Inflammatory macrophage (primary cell): ENCODE measurements around the gene NDRG4.
"Not testable (repeated sequence)": the region's sequence is repeated elsewhere in the genome, so short reads cannot be mapped to it uniquely, and the experiment has no call there.

Source experiments
- DNase-seq, 2 donors: peaks; one replicate each; pipeline ENCODE4 v3.0.0-alpha.2; 2020 to 2022

Gene NDRG4

DNA sequence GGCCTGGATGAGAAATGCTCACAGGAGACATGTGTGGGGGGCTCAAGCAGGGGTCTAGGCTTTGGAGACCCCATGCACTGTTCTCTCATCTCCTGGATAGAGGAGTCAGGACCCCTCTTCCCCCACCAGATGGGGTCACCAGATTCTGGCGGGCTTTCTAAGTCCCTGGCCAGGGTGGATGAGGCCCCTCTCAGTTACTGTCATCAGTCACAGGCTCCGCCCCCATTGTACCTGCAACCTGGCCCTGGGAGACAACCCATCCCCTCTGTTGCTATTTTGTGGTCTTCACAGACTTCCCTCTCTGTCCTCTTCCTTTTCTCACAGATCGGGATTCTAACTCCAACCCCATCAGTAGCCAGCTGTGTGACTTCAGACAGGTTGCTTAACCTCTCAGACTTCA is 33.5 kb upstream of the NDRG4 start:
- DNase-seq = no peak

- DNase-seq = no peak
Measured at GRCh38 chr16:58467905-58468304, 32.0 kb upstream of the NDRG4 start.

DNA sequence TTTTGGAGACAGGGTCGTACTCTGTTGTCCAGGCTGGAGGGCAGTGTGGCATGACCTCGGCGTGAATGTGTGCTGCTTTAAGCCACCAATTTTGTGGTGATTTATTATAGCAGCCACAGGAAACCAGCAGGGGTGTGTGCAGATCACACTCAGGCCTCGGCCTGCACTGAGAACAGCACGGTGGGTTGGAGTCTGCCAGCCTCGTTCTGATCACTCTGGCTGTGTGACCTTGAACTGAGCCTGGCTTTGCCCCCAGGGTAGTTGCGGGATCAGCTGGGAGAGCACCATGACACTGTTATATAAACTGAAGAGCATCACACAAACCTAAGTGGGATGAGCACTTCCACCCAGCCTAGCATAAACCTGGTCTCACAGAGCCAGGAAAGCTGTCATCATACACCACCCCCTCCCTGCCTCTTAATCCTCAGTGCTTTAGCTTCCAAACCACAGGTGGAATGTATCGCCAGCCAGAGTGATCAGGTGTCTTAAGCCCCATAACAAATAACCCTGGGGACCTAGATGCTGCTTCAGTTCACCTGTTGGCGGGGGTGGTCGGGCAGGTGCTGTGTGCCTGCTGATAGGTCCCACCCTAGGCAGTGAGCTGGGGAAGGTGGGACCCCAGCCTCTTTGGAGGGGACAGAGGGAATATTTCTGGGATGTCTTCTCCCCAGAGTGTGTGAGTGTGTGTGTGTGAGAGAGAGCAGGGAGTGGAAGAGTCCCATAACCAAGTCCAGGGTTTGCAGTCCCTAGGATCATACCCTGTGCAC is 28.6 kb upstream of the NDRG4 start:
- no peak for DNase-seq

GRCh38 chr16:58472266-58472665 is 27.7 kb upstream of the NDRG4 start:
- no peak for DNase-seq

DNA sequence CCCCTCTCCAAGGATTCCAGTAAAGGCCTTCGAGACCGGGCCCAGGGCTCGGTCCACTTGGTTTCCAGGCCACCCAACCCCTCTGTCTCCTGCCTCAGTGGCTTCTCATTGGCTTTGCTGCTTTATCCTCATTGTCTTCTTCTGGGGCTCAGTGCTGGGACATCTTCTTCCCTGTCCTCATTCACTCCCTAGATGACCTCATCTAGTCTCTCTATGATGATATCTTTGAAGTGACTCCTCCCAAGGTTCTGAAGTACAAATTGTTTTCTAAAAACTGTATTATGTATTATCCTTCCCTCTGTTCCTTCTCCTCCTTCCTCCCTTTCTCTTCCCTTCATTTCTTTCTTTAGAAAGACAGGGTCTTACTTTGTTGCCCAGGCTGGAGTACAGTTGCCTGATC is 27.1 kb upstream of the NDRG4 start:
- no peak for DNase-seq

- DNase-seq = no peak
Measured at GRCh38 chr16:58474296-58474695, 25.6 kb upstream of the NDRG4 start.

GRCh38 chr16:58475091-58475619 is 24.8 kb upstream of the NDRG4 start:
- no peak for DNase-seq

- no peak for DNase-seq
Measured at GRCh38 chr16:58476791-58477190, 23.2 kb upstream of the NDRG4 start.

- DNase-seq = no peak
Measured at GRCh38 chr16:58478427-58478826, 21.5 kb upstream of the NDRG4 start.

GRCh38 chr16:58481226-58481869 is 18.6 kb upstream of the NDRG4 start:
- DNase-seq = no peak

DNA sequence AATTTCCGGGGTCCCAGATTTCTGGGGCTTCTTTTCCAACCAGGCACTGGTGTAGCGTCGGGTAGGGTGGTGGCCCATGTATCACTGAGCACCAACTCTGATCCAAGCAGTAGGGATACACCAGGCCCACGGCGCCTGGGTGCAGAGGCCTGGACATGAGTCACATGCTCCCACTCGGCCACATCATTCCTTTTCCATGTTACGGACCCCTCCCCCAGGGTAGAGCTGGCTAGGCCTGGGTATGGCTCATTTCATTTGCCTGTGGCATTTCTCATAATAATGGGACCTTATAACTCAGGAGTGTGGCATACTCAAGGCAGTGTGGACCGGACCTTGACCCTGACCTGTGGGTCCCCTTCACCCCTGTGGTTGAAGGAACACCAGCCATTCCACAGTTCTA is 18.0 kb upstream of the NDRG4 start:
- DNase-seq = no peak

- no peak for DNase-seq
Measured at GRCh38 chr16:58485184-58485887, 14.6 kb upstream of the NDRG4 start.

- DNase-seq = peak; percentile 62 to 79
Measured at GRCh38 chr16:58487566-58488351, 12.2 kb upstream of the NDRG4 start.

DNA sequence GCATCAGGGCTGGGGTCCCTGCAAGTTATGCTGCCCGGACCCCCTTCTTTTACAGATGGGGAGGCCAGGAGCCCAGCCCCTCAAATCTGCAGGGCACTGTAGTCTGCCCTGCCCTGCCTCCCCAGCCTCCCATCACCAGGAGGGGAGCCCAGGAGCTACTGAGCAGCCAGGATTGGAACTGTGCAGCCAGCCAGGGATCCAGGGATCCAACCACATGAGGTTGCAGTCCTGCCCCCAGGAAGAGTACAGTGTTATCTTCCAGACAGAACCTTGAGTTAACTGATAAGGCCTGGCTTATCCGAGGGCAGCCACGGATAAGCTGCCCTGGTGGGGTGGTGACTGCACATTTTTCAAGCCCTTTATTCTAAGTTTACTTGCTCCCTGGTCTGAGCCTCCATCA is 11.4 kb upstream of the NDRG4 start:
- DNase-seq = no peak

GRCh38 chr16:58490065-58490464 is 9.9 kb upstream of the NDRG4 start:
- no peak for DNase-seq

GRCh38 chr16:58490539-58490938 is 9.4 kb upstream of the NDRG4 start:
- not testable (repeated sequence) for DNase-seq

- peak in 1 of 2 donors; percentile 7 for DNase-seq
Measured at GRCh38 chr16:58492066-58492465, 7.9 kb upstream of the NDRG4 start.

DNA sequence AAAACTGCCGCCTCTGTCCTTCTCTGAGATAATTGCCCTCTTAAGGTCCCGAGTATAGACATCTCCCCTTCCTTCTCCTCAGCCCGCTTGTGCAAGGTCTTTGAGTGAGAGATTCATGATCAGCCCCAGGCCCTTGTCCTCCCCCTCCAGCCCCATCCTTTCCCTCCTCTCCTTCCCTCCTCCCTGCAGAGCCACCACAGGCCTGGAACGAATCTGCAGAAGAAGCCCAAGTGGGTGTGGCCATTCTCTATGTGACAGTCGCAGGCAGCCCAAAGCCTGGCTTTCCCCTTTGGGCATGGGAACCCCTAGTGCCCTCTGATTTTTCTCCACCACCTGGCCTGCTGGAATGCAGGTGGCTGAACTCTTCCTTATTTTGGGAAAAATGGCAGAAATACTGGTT is 7.2 kb upstream of the NDRG4 start:
- DNase-seq = no peak

- no peak for DNase-seq
Measured at GRCh38 chr16:58493756-58494431, 6.0 kb upstream of the NDRG4 start.

GRCh38 chr16:58494981-58495520 is 4.9 kb upstream of the NDRG4 start:
- peak; percentile 16 to 19 for DNase-seq

GRCh38 chr16:58495521-58496331 is 4.2 kb upstream of the NDRG4 start:
- no peak for DNase-seq
